Progenitor cell of endocrine pancreas (in vitro differentiated cells): Measurements from ENCODE around the gene AMFR. TPM values are rescaled to one million over a fixed set of nuclear protein-coding genes. Genes with fewer than 3 reads are reported as not detected.

Experiments used
- DNase-seq: peaks from one replicate; pipeline ENCODE4 v3.0.0; 2021; ENCODE audit warnings: low spot score; ENCODE audit not compliant: unreplicated experiment
- H3K27ac Mint-ChIP-seq: 2 replicates; pipeline ENCODE4 v1.8.0; 2021; ENCODE audit warnings: mild to moderate bottlenecking, moderate library complexity, mixed read lengths
- H3K27me3 Mint-ChIP-seq: 2 replicates; pipeline ENCODE4 v1.8.0; 2021; ENCODE audit warnings: mixed read lengths
- H3K36me3 Mint-ChIP-seq: 2 replicates; pipeline ENCODE4 v1.8.0; 2022; ENCODE audit warnings: mixed read lengths; ENCODE audit not compliant: insufficient read depth
- H3K4me1 Mint-ChIP-seq: 2 replicates; pipeline ENCODE4 v1.8.0; 2021; ENCODE audit warnings: low read depth, mixed read lengths
- H3K4me3 Mint-ChIP-seq: 2 replicates; pipeline ENCODE4 v1.8.0; 2021; ENCODE audit warnings: low read depth, mild to moderate bottlenecking, moderate library complexity, mixed read lengths
- H3K9me3 Mint-ChIP-seq: 2 replicates; pipeline ENCODE4 v1.8.0; 2021; ENCODE audit warnings: low read depth, mixed read lengths
- CTCF ChIP-seq: fragments of 200-600 bp; sonication (generic); IDR thresholded peaks from one replicate; pipeline ENCODE4 v1.5.0; 2021; ENCODE audit warnings: antibody characterized with exemption, mild to moderate bottlenecking; ENCODE audit not compliant: unreplicated experiment
- total RNA-seq: library from RNA; stranded (reverse); gene quantifications from 2 replicates; pipeline ENCODE4 v1.2.1, GENCODE V29; 2021

AMFR gene
- total RNA-seq, 1 donor from 2014 or later, result 55.8 TPM

- Mint-ChIP-seq H3K4me1 (no peaks in the 10 kb centered on the region), H3K36me3 (peaks cover 18% of the 10 kb centered on the region), H3K9me3 (no peaks in the 10 kb centered on the region), H3K27ac (no peak overlapping the region), H3K27me3 (no peaks in the 10 kb centered on the region), H3K4me3 (no peak overlapping the region)
- no peak for TF ChIP-seq CTCF
- DNase-seq, result no peak
Observed at GRCh38 chr16:56466344-56466743, 41.0 kb upstream of the AMFR start.

GRCh38 chr16:56463153-56463552, 37.8 kb upstream of the AMFR start:
- H3K4me3 Mint-ChIP-seq, result no peak overlapping the region
- H3K9me3 Mint-ChIP-seq, result no peaks in the 10 kb centered on the region
- TF ChIP-seq CTCF, result no peak
- H3K4me1 Mint-ChIP-seq, result no peaks in the 10 kb centered on the region
- no peak for DNase-seq
- no peaks in the 10 kb centered on the region for H3K27me3 Mint-ChIP-seq
- H3K36me3 Mint-ChIP-seq, result peaks cover 13% of the 10 kb centered on the region
- H3K27ac Mint-ChIP-seq, result no peak overlapping the region

GRCh38 chr16:56462064-56462796, 36.9 kb upstream of the AMFR start:
- TF ChIP-seq CTCF, result no peak
- no peaks in the 10 kb centered on the region for H3K27me3 Mint-ChIP-seq
- no peak overlapping the region for H3K27ac Mint-ChIP-seq
- H3K4me1 Mint-ChIP-seq, result no peaks in the 10 kb centered on the region
- no peak for DNase-seq
- no peak overlapping the region for H3K4me3 Mint-ChIP-seq
- H3K9me3 Mint-ChIP-seq, result no peaks in the 10 kb centered on the region
- H3K36me3 Mint-ChIP-seq, result peaks cover 16% of the 10 kb centered on the region

- no peak for TF ChIP-seq CTCF
- Mint-ChIP-seq H3K4me1 (no peaks in the 10 kb centered on the region), H3K27me3 (no peaks in the 10 kb centered on the region), H3K9me3 (no peaks in the 10 kb centered on the region), H3K4me3 (no peak overlapping the region), H3K27ac (no peak overlapping the region), H3K36me3 (peaks cover 25% of the 10 kb centered on the region)
- DNase-seq, result no peak
Observed at GRCh38 chr16:56460101-56460500, 34.8 kb upstream of the AMFR start.

- Mint-ChIP-seq H3K9me3 (no peaks in the 10 kb centered on the region), H3K27ac (no peak overlapping the region), H3K36me3 (peaks cover 26% of the 10 kb centered on the region), H3K4me3 (no peak overlapping the region), H3K27me3 (no peaks in the 10 kb centered on the region), H3K4me1 (no peaks in the 10 kb centered on the region)
- no peak for TF ChIP-seq CTCF
- DNase-seq, result no peak
Observed at GRCh38 chr16:56457927-56458470, 32.7 kb upstream of the AMFR start.
